Testis (tissue), 2 donors: ENCODE results near the gene TCF7L1.
"Not testable (repeated sequence)": the region's sequence is repeated elsewhere in the genome, so short reads cannot be mapped to it uniquely, and the experiment has no call there.

Experiments used
- CTCF ChIP-seq, 3 experiments: fragments of 450-650 bp in 2 of 3; fragments of 200-600 bp in 1 of 3; sonication (generic) in 1 of 3; IDR thresholded peaks; one replicate each; pipeline ENCODE4 v1.5.1; 2016 to 2019; ENCODE audit warnings: antibody characterized with exemption in 3 of 3, mild to moderate bottlenecking in 2 of 3, moderate library complexity in 1 of 3
- POLR2A ChIP-seq: fragments of 450-650 bp; IDR thresholded peaks from one replicate; pipeline ENCODE4 v1.6.1; 2017; ENCODE audit warnings: antibody characterized with exemption, mild to moderate bottlenecking, moderate library complexity

- not testable (repeated sequence) for TF ChIP-seq POLR2A; CTCF (IDR thresholded peaks at IDR 0.05)
Observed at GRCh38 chr2:85329701-85330100, 196.5 kb downstream of the TCF7L1 start.
